ENCODE results near the gene NSUN2. TPM values are rescaled to one million over a fixed set of nuclear protein-coding genes. Genes with fewer than 3 reads are reported as not detected.

NSUN2 gene
- total RNA-seq = 10 to 100 TPM; 53.1 to 77.8 (median 57.6) TPM
- 10 to 100 TPM; 42.4 to 63.3 (median 49.8) TPM for polyA plus RNA-seq
- long read RNA-seq, donor 1, transcript NSUN2-201 (19 exons, 3,303 nt) = major isoform, 8 of 12 reads
- long read RNA-seq, donor 1, partial matches to known transcripts = 0 of 12 reads
- long read RNA-seq, donor 1, other reads (novel, unspliced or antisense) = 0 of 12 reads
- long read RNA-seq, donor 2, partial matches to known transcripts = 0 of 5 reads
- long read RNA-seq, donor 2, other reads (novel, unspliced or antisense) = 0 of 5 reads

DNA sequence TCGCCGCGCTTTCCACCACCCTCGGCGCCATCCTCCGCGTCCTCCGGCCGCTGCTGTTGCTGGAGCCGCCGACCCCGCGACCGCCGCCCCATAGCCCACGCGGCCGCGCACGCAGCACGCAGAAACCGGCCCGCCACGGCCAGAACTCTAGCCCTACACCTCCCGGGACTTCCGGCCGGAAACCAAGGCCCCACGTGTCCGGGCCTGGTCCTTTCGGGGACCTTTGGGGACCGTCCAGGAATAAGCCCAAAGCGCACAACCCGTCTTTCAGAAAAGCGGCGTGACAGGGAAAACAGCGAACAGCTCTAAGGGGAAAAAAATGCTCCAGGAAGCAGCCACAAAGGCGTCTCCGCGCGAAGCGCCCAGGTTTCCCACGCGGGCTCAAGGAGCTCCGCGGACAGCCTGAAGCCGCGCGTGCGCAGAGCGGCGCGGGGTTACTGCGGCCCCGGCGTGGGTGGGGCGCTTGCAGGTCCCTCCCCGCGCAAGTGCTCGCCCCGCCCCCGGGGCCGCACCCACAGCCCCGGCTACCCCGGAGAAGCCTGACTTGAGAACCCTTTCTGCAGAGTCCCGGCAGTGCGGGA, at the start of gene NSUN2, which contains the start of gene SRD5A1:
Gene NSUN2 (minus strand): TSS at position 157 of the 581 bp plus-strand sequence. CDS start 65 bp downstream, at position 92.
Gene SRD5A1 (plus strand): TSS at position 553 of the 581 bp plus-strand sequence. CDS start 137 bp downstream, outside the sequence.
- H3K36me3 ChIP-seq = peaks cover 2 to 36% (median 29%) of the 10 kb centered on the region in 6 donors
- peaks cover 9 to 86% (median 37%) of the 10 kb centered on the region in 6 donors for H3K4me1 ChIP-seq
- H3K27me3 ChIP-seq (replicated peaks in 1 of 7) = no peaks in the 10 kb centered on the region
- no peaks in the 10 kb centered on the region for H3K9me3 ChIP-seq
- WGBS, 5 donors = 0 to 1% (median 0%) methylated on average over 27 to 66 of the region's 66 CpGs
- peak within 1 kb of the TSS; percentile 89 to 97 (median 92) for H3K27ac ChIP-seq
- intact Hi-C loops (cut with DNase I; ENCODE audit: low total_unique reads) = loop anchor here (5.0 kb wide), 1 partner anchor 79 kb away; the partner anchor contains the start of gene TENT4A
- H3K4me3 ChIP-seq = peak within 1 kb of the TSS; percentile 83 to 100 (median 96)
- peak; percentile 99 for DNase-seq
- peak; percentile 84 to 89 (median 88) for TF ChIP-seq POLR2AphosphoS5 (IDR thresholded peaks at IDR 0.05)
- no peak for TF ChIP-seq POLR2A (IDR thresholded peaks at IDR 0.05)
- TF ChIP-seq, protein P1, sequence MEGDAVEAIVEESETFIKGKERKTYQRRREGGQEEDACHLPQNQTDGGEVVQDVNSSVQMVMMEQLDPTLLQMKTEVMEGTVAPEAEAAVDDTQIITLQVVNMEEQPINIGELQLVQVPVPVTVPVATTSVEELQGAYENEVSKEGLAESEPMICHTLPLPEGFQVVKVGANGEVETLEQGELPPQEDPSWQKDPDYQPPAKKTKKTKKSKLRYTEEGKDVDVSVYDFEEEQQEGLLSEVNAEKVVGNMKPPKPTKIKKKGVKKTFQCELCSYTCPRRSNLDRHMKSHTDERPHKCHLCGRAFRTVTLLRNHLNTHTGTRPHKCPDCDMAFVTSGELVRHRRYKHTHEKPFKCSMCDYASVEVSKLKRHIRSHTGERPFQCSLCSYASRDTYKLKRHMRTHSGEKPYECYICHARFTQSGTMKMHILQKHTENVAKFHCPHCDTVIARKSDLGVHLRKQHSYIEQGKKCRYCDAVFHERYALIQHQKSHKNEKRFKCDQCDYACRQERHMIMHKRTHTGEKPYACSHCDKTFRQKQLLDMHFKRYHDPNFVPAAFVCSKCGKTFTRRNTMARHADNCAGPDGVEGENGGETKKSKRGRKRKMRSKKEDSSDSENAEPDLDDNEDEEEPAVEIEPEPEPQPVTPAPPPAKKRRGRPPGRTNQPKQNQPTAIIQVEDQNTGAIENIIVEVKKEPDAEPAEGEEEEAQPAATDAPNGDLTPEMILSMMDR (IDR thresholded peaks at IDR 0.05 in 8 of 11, conservative IDR thresholded peaks at IDR 0.05 in 3 of 11) = peak in 1 of 11 experiments; percentile 35

DNA sequence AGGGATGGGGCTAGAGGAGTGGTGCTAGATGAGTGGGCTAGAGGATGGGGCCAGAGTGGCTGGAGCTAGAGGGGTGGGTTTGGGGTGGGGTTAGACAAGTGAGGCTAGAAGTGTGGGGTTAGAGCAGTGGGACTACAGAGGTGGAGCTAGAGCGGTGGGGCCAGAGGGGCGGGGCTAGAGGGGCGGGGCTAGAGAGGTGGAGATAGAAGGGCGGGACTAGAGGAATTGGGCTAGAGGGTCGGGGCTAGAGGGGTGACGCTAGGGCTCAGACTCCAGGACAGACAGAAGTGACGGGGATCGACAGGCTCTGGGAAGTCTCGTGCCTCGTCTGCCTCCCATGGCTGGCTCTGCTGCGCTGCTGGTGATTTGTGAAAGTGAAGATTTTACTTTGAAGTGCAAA, 49.4 kb upstream of the NSUN2 start:
- intact Hi-C loops (cut with DNase I; ENCODE audit: low total_unique reads) = no loop called here
- no peak for DNase-seq
- Histone ChIP-seq H3K27me3 (replicated peaks in 1 of 7) (peaks cover 0 to 51% (median 0%) of the 10 kb centered on the region in 7 donors), H3K4me3 (no peak overlapping the region), H3K9me3 (no peaks in the 10 kb centered on the region), H3K4me1 (peaks cover 0 to 6% (median 0%) of the 10 kb centered on the region in 6 donors), H3K36me3 (no peaks in the 10 kb centered on the region), H3K27ac (no peak overlapping the region)
- TF ChIP-seq POLR2AphosphoS5 (IDR thresholded peaks at IDR 0.05) (no peak), POLR2A (IDR thresholded peaks at IDR 0.05) (no peak)
- TF ChIP-seq, protein P1 (IDR thresholded peaks at IDR 0.05 in 8 of 11, conservative IDR thresholded peaks at IDR 0.05 in 3 of 11) = no peak
- 51 to 75% (median 68%) methylated on average over 11 of the region's 11 CpGs for WGBS, 5 donors

DNA sequence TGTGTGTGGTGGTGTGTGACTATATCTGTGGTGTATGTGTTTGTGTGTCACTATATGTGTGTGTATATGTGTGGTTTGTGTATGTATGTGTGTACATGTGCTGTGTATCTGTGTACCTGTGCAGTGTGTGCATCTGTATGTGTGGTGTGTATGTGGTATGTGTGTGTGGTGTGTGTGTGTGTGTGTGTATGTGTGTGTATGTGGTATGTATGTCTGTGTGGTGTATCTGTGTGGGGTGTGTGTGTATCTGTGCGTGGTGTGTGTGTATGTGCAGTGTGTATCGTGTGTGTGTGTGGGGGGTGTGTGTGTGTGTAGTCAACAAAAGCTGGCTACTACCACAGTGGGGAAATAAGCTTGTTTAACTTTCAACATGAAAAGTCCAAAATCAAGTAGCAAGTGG, 48.8 kb upstream of the NSUN2 start:
- Histone ChIP-seq H3K4me3 (no peak overlapping the region), H3K27me3 (replicated peaks in 1 of 7) (peaks cover 0 to 46% (median 0%) of the 10 kb centered on the region in 7 donors), H3K4me1 (peaks cover 0 to under 1% (median 0%) of the 10 kb centered on the region in 6 donors), H3K27ac (no peak overlapping the region), H3K36me3 (no peaks in the 10 kb centered on the region), H3K9me3 (no peaks in the 10 kb centered on the region)
- WGBS, 5 donors = 45 to 94% (median 48%) methylated on average over 2 of the region's 2 CpGs
- intact Hi-C loops (cut with DNase I; ENCODE audit: low total_unique reads) = no loop called here
- TF ChIP-seq, protein P1 (IDR thresholded peaks at IDR 0.05 in 8 of 11, conservative IDR thresholded peaks at IDR 0.05 in 3 of 11) = no peak
- TF ChIP-seq POLR2A (IDR thresholded peaks at IDR 0.05) = no peak
- TF ChIP-seq POLR2AphosphoS5 (IDR thresholded peaks at IDR 0.05) = no peak
- no peak for DNase-seq

GRCh38 chr5:6680922-6681321, 48.1 kb upstream of the NSUN2 start:
- no peak overlapping the region for H3K27ac ChIP-seq
- intact Hi-C loops (cut with DNase I; ENCODE audit: low total_unique reads) = no loop called here
- peaks cover 0 to 38% (median 0%) of the 10 kb centered on the region in 7 donors for H3K27me3 ChIP-seq (replicated peaks in 1 of 7)
- H3K36me3 ChIP-seq = no peaks in the 10 kb centered on the region
- TF ChIP-seq POLR2A (IDR thresholded peaks at IDR 0.05) = no peak
- TF ChIP-seq POLR2AphosphoS5 (IDR thresholded peaks at IDR 0.05) = no peak
- TF ChIP-seq, protein P1 (IDR thresholded peaks at IDR 0.05 in 8 of 11, conservative IDR thresholded peaks at IDR 0.05 in 3 of 11) = no peak
- no peak overlapping the region for H3K4me3 ChIP-seq
- H3K9me3 ChIP-seq = no peaks in the 10 kb centered on the region
- H3K4me1 ChIP-seq = no peaks in the 10 kb centered on the region
- 60 to 67% (median 65%) methylated on average over 6 of the region's 6 CpGs for WGBS, 5 donors
- no peak for DNase-seq
